ENCODE data around the gene RBFOX2. TPM values are rescaled to one million over a fixed set of nuclear protein-coding genes. Genes with fewer than 3 reads are reported as not detected.

RBFOX2 gene
- total RNA-seq, 2 donors from 2014 or later = 81.8 to 86.0 TPM

- Histone ChIP-seq H3K4me1 (peaks cover 0 to 24% of the 10 kb centered on the region in 2 donors), H3K27me3 (no peaks in the 10 kb centered on the region), H3K4me3 (no peak overlapping the region), H3K9me3 (no peaks in the 10 kb centered on the region), H3K36me3 (no peaks in the 10 kb centered on the region), H3K27ac (no peak overlapping the region)
- DNase-seq (ENCODE audit: low spot score) = no peak
- TF ChIP-seq CTCF (IDR thresholded peaks at IDR 0.05) = no peak
Measured at GRCh38 chr22:35984183-35985175, 44.1 kb downstream of the RBFOX2 start.

- TF ChIP-seq CTCF (IDR thresholded peaks at IDR 0.05) = no peak
- Histone ChIP-seq H3K27me3 (no peaks in the 10 kb centered on the region), H3K4me1 (peaks cover 0 to 20% of the 10 kb centered on the region in 2 donors)
Measured at GRCh38 chr22:35981900-35982299, 46.7 kb downstream of the RBFOX2 start.

GRCh38 chr22:35978889-35979288 lies 49.7 kb downstream of the RBFOX2 start:
- Histone ChIP-seq H3K4me1 (peaks cover 0 to 14% of the 10 kb centered on the region in 2 donors), H3K9me3 (no peaks in the 10 kb centered on the region), H3K36me3 (no peaks in the 10 kb centered on the region), H3K27me3 (no peaks in the 10 kb centered on the region), H3K4me3 (no peak overlapping the region), H3K27ac (no peak overlapping the region)
- no peak for TF ChIP-seq CTCF (IDR thresholded peaks at IDR 0.05)
- DNase-seq (ENCODE audit: low spot score) = no peak

More at GRCh38 chr22:35981900-35982299, 46.7 kb downstream of the RBFOX2 start:
- DNase-seq (ENCODE audit: low spot score) = no peak
- Histone ChIP-seq H3K36me3 (no peaks in the 10 kb centered on the region), H3K27ac (no peak overlapping the region), H3K9me3 (no peaks in the 10 kb centered on the region), H3K4me3 (no peak overlapping the region)

GRCh38 chr22:35978201-35978600 lies 50.4 kb downstream of the RBFOX2 start:
- Histone ChIP-seq H3K4me1 (peaks cover 0 to 21% of the 10 kb centered on the region in 2 donors), H3K27me3 (no peaks in the 10 kb centered on the region), H3K36me3 (no peaks in the 10 kb centered on the region), H3K9me3 (no peaks in the 10 kb centered on the region), H3K27ac (no peak overlapping the region), H3K4me3 (no peak overlapping the region)
- no peak for DNase-seq (ENCODE audit: low spot score)
- TF ChIP-seq CTCF (IDR thresholded peaks at IDR 0.05) = no peak

- H3K9me3 ChIP-seq = no peaks in the 10 kb centered on the region
- DNase-seq (ENCODE audit: low spot score) = no peak
- TF ChIP-seq CTCF (IDR thresholded peaks at IDR 0.05) = no peak
- peaks cover 0 to 32% of the 10 kb centered on the region in 2 donors for H3K4me1 ChIP-seq
- no peaks in the 10 kb centered on the region for H3K27me3 ChIP-seq
- H3K36me3 ChIP-seq = no peaks in the 10 kb centered on the region
- H3K27ac ChIP-seq = no peak overlapping the region
- H3K4me3 ChIP-seq = no peak overlapping the region
Measured at GRCh38 chr22:35977136-35977535, 51.5 kb downstream of the RBFOX2 start.

Data from right atrium auricular region (tissue), 2 donors.